Measurements from ENCODE around the gene COX4I2. TPM values are rescaled to one million over a fixed set of nuclear protein-coding genes. Genes with fewer than 3 reads are reported as not detected.
"Not testable (repeated sequence)": the region's sequence is repeated elsewhere in the genome, so short reads cannot be mapped to it uniquely, and the experiment has no call there.

Gene COX4I2
- total RNA-seq, 2 experiments from 2014 or later = not detected

DNA sequence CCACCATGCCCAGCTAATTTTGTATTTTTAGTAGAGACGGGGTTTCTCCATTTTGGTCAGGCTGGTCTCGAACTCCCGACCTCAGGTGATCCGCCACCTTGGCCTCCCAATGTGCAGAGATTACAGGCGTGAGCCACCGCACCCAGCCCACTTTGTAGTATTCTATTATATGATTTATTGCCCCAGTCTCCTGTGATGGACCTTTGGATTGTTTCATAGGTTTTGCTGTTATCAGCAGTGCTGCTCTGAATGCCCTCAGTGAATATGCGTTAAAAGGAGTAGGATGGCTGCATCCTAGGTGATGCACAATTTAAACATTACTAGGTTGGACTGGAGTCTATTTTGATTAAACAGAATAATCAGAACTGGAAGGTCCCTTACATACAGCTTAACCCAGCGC, 22.3 kb upstream of the COX4I2 start:
- POLR2A ChIA-PET = interaction anchor here (0.9 kb wide), 1 partner anchor 43 kb away, joined by 3 read pairs; no protein-coding TSS in a partner anchor

DNA sequence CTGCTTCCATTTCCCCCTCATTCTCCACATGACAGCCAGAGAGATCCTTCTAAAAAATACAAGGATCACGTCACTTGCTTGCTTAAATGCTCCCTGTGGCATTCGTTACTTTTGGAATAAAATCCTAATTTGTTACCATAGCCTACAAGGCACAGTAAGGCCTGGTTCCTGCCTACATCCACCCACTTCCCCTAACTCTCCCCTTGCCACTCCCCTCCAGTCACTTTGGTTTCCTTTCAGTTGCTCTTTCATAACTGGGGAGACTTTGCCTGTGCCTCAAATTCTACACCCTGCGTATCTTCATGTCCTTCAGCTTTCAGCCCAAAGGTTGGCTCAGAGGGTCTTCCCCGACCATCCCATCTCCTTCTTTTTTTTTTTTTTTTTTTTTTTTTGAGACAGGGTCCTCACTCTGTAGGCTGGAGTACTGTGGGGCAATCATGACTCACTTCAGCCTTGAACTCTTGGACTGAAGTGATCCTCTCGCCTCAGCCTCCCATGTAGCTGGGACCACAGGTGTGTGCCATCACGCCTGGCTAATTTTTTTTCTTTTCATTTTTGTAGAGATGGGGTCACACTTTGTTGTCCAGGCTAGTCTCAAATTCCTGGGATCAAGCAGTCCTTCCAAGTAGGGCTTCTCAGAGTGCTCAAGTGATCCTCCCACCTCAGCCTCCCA, 20.1 kb upstream of the COX4I2 start:
- DNase-seq (ENCODE audit: low spot score) = no peak
- Histone ChIP-seq H3K27ac (ENCODE audit: low read depth, low read length, poor library complexity, severe bottlenecking) (no peak overlapping the region), H3K9me3 (ENCODE audit: low read length) (no peaks in the 10 kb centered on the region), H3K79me2 (ENCODE audit: insufficient read depth, low read depth, low read length) (no peaks in the 10 kb centered on the region), H3K4me3 (ENCODE audit: low read depth, low read length, poor library complexity, severe bottlenecking) (no peak overlapping the region), H4K20me1 (ENCODE audit: insufficient read depth, low read length) (no peaks in the 10 kb centered on the region), H3K4me2 (ENCODE audit: low read length) (no peak overlapping the region), H3K4me1 (ENCODE audit: insufficient read depth, low read length, poor library complexity, severe bottlenecking) (peaks cover 11% of the 10 kb centered on the region), H2AFZ (ENCODE audit: low read length) (no peak overlapping the region), H3K9me2 (ENCODE audit: insufficient read depth, low read length) (no peaks in the 10 kb centered on the region), H3K36me3 (ENCODE audit: insufficient read depth, low read length) (no peaks in the 10 kb centered on the region)
- POLR2A ChIA-PET = interaction anchor here (0.6 to 0.7 kb wide), 2 partner anchors 46 to 65 kb away, joined by 3 to 4 read pairs; no protein-coding TSS in a partner anchor
- TF ChIP-seq EZH2phosphoT487 (IDR thresholded peaks at IDR 0.05; ENCODE audit: borderline replicate concordance, low read depth, low read length) = no peak
- TF ChIP-seq, protein P1, sequence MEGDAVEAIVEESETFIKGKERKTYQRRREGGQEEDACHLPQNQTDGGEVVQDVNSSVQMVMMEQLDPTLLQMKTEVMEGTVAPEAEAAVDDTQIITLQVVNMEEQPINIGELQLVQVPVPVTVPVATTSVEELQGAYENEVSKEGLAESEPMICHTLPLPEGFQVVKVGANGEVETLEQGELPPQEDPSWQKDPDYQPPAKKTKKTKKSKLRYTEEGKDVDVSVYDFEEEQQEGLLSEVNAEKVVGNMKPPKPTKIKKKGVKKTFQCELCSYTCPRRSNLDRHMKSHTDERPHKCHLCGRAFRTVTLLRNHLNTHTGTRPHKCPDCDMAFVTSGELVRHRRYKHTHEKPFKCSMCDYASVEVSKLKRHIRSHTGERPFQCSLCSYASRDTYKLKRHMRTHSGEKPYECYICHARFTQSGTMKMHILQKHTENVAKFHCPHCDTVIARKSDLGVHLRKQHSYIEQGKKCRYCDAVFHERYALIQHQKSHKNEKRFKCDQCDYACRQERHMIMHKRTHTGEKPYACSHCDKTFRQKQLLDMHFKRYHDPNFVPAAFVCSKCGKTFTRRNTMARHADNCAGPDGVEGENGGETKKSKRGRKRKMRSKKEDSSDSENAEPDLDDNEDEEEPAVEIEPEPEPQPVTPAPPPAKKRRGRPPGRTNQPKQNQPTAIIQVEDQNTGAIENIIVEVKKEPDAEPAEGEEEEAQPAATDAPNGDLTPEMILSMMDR (conservative IDR thresholded peaks at IDR 0.05; ENCODE audit: low read length) = no peak
- CTCF ChIA-PET (ENCODE audit: unreplicated experiment) = no interaction called here
- intact Hi-C loops (cut with micrococcal nuclease; ENCODE audit: unreplicated experiment) = no loop called here
- no TSS peak for BruUV-seq (replicated peaks)

More for the DNA sequence above, 22.3 kb upstream of the COX4I2 start:
- Histone ChIP-seq H3K4me1 (ENCODE audit: insufficient read depth, low read length, poor library complexity, severe bottlenecking) (no peaks in the 10 kb centered on the region), H3K27ac (ENCODE audit: low read depth, low read length, poor library complexity, severe bottlenecking) (no peak overlapping the region), H3K9me3 (ENCODE audit: low read length) (no peaks in the 10 kb centered on the region), H3K36me3 (ENCODE audit: insufficient read depth, low read length) (no peaks in the 10 kb centered on the region), H4K20me1 (ENCODE audit: insufficient read depth, low read length) (no peaks in the 10 kb centered on the region), H3K79me2 (ENCODE audit: insufficient read depth, low read depth, low read length) (no peaks in the 10 kb centered on the region), H3K9me2 (ENCODE audit: insufficient read depth, low read length) (no peaks in the 10 kb centered on the region), H3K4me2 (ENCODE audit: low read length) (no peak overlapping the region), H3K4me3 (ENCODE audit: low read depth, low read length, poor library complexity, severe bottlenecking) (no peak overlapping the region), H2AFZ (ENCODE audit: low read length) (no peak overlapping the region)
- DNase-seq (ENCODE audit: low spot score) = no peak
- CTCF ChIA-PET (ENCODE audit: unreplicated experiment) = no interaction called here
- no TSS peak for BruUV-seq (replicated peaks)
- intact Hi-C loops (cut with micrococcal nuclease; ENCODE audit: unreplicated experiment) = no loop called here
- TF ChIP-seq, protein P1 (conservative IDR thresholded peaks at IDR 0.05; ENCODE audit: low read length) = no peak
- TF ChIP-seq EZH2phosphoT487 (IDR thresholded peaks at IDR 0.05; ENCODE audit: borderline replicate concordance, low read depth, low read length) = no peak

DNA sequence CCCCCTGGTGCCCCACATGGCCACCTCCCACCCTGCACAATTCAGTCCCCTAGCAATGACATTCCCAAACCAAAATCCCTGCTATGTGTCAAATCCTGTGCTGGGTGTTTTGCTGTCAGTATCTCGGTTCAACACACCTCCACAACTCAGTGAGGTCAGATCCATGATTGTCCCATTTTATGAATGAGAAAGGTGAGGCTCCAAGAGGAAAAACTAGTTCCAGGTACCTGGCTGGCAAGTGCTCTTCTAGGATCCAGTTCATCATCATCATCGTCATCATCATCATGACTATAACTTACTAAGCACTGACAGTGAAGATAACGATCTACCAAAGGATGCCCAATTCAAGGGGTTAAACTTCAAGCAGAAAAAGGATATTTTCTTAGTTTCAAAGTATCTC, 17.5 kb upstream of the COX4I2 start:
- no TSS peak for BruUV-seq (replicated peaks)
- intact Hi-C loops (cut with micrococcal nuclease; ENCODE audit: unreplicated experiment) = no loop called here
- DNase-seq (ENCODE audit: low spot score) = no peak

DNA sequence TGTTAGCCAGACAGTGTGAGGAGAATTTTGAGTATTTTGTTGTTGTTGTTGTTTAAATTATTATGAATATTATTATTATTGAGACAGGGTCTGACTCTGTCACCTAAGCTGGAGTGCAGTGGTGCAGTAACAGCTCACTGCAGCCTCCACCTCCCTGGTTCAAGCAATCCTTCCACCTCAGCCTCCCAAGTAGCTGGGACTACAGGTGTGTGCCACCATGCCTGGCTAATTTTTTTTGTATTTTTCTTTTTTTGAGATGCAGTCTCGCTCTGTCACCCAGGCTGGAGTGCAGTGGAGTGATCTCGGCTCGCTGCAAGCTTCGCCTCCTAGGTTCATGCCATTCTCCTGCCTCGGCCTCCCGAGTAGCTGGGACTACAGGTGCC, 14.6 kb upstream of the COX4I2 start:
- H3K27ac ChIP-seq (ENCODE audit: low read depth, low read length, poor library complexity, severe bottlenecking); intact Hi-C loops (cut with micrococcal nuclease; ENCODE audit: unreplicated experiment); H3K4me2 ChIP-seq (ENCODE audit: low read length); H3K9me3 ChIP-seq (ENCODE audit: low read length); DNase-seq (ENCODE audit: low spot score); BruUV-seq (replicated peaks); H3K36me3 ChIP-seq (ENCODE audit: insufficient read depth, low read length); H3K9me2 ChIP-seq (ENCODE audit: insufficient read depth, low read length); H2AFZ ChIP-seq (ENCODE audit: low read length); H4K20me1 ChIP-seq (ENCODE audit: insufficient read depth, low read length); CTCF ChIA-PET (ENCODE audit: unreplicated experiment); H3K4me3 ChIP-seq (ENCODE audit: low read depth, low read length, poor library complexity, severe bottlenecking); H3K79me2 ChIP-seq (ENCODE audit: insufficient read depth, low read depth, low read length): not testable (repeated sequence)
- POLR2A ChIA-PET = interaction anchor here (1.1 kb wide), 1 partner anchor 18 kb away, joined by 3 read pairs; no protein-coding TSS in a partner anchor
- peaks cover 11% of the 10 kb centered on the region for H3K4me1 ChIP-seq (ENCODE audit: insufficient read depth, low read length, poor library complexity, severe bottlenecking)

More for the DNA sequence above, 17.5 kb upstream of the COX4I2 start:
- Histone ChIP-seq H3K9me3 (ENCODE audit: low read length) (no peaks in the 10 kb centered on the region), H3K36me3 (ENCODE audit: insufficient read depth, low read length) (no peaks in the 10 kb centered on the region), H3K9me2 (ENCODE audit: insufficient read depth, low read length) (no peaks in the 10 kb centered on the region), H3K4me3 (ENCODE audit: low read depth, low read length, poor library complexity, severe bottlenecking) (no peak overlapping the region), H3K79me2 (ENCODE audit: insufficient read depth, low read depth, low read length) (no peaks in the 10 kb centered on the region), H3K27ac (ENCODE audit: low read depth, low read length, poor library complexity, severe bottlenecking) (no peak overlapping the region), H3K4me2 (ENCODE audit: low read length) (no peak overlapping the region), H2AFZ (ENCODE audit: low read length) (no peak overlapping the region), H4K20me1 (ENCODE audit: insufficient read depth, low read length) (no peaks in the 10 kb centered on the region), H3K4me1 (ENCODE audit: insufficient read depth, low read length, poor library complexity, severe bottlenecking) (peaks cover 11% of the 10 kb centered on the region)
- ChIA-PET POLR2A (no interaction called here), CTCF (ENCODE audit: unreplicated experiment) (no interaction called here)
- no peak for TF ChIP-seq EZH2phosphoT487 (IDR thresholded peaks at IDR 0.05; ENCODE audit: borderline replicate concordance, low read depth, low read length)
- TF ChIP-seq, protein P1 (conservative IDR thresholded peaks at IDR 0.05; ENCODE audit: low read length) = no peak

Measured in OCI-LY7 (cell line).